Spleen (tissue), 11 donors: ENCODE measurements around the gene CARD19. TPM values are rescaled to one million over a fixed set of nuclear protein-coding genes. Genes with fewer than 3 reads are reported as not detected.

Experiments used
- DNase-seq: peaks from one replicate; pipeline ENCODE4 v3.0.0-alpha.2; 2020
- H3K27ac ChIP-seq, 8 donors: fragments of 200-600 bp; sonication (generic) in 7 of 8; 1 replicate in 4 of 8; 2 replicates in 4 of 8; pipeline versions ENCODE4 v1.5.0 to v1.8.0; 2016 to 2021; ENCODE audit warnings: inconsistent platforms in 4 of 8, mild to moderate bottlenecking in 4 of 8, moderate library complexity in 1 of 8
- H3K27me3 ChIP-seq, 7 donors: fragments of 200-600 bp; sonication (generic) in 6 of 7; replicated peaks in 1 of 7; 1 replicate in 4 of 7; 2 replicates in 3 of 7; pipeline versions ENCODE4 v1.5.0 to v1.8.0; 2016 to 2021; ENCODE audit warnings: inconsistent platforms in 3 of 7, mild to moderate bottlenecking in 1 of 7
- H3K36me3 ChIP-seq, 6 donors: fragments of 200-600 bp; sonication (generic) in 5 of 6; 1 replicate in 4 of 6; 2 replicates in 2 of 6; pipeline versions ENCODE4 v1.5.0 to v1.8.0; 2016 to 2021; ENCODE audit warnings: inconsistent platforms in 2 of 6
- H3K4me1 ChIP-seq, 6 donors: fragments of 200-600 bp; sonication (generic) in 5 of 6; 1 replicate in 3 of 6; 2 replicates in 3 of 6; pipeline versions ENCODE4 v1.5.0 to v1.8.0; 2016 to 2021; ENCODE audit warnings: inconsistent platforms in 3 of 6
- H3K4me3 ChIP-seq, 8 donors: fragments of 200-600 bp; sonication (generic) in 7 of 8; 1 replicate in 4 of 8; 2 replicates in 4 of 8; pipeline versions ENCODE4 v1.5.0 to v1.8.0; 2016 to 2021; ENCODE audit warnings: inconsistent platforms in 4 of 8, mild to moderate bottlenecking in 4 of 8, moderate library complexity in 2 of 8
- H3K9me3 ChIP-seq, 8 donors: fragments of 200-600 bp; sonication (generic) in 7 of 8; 1 replicate in 4 of 8; 2 replicates in 4 of 8; pipeline versions ENCODE4 v1.5.0 to v1.8.0; 2016 to 2021; ENCODE audit warnings: inconsistent platforms in 4 of 8
- POLR2A ChIP-seq, 3 donors: fragments of 450-650 bp; IDR thresholded peaks; one replicate each; pipeline ENCODE4 v1.5.1; 2017; ENCODE audit warnings: antibody characterized with exemption in 3 of 3, mild to moderate bottlenecking in 1 of 3
- POLR2AphosphoS5 ChIP-seq, 3 donors: sonication (generic); formaldehyde crosslinking; IDR thresholded peaks; one replicate each; pipeline ENCODE4 v1.5.1; 2017; ENCODE audit warnings: antibody characterized with exemption in 3 of 3
- WGBS, 5 donors: extraction: QIAGEN DNeasy Blood & Tissue Kit in 3 of 5; methylation state at CpG; one replicate each; pipeline versions ENCODE4 v1.1.5 to v1.1.7; 2013 to 2018; 5-methylcytosine and 5-hydroxymethylcytosine counted together
- intact Hi-C: fragments of 100-400 bp; cut with DNase I; formaldehyde crosslinking; loops from one replicate; pipeline ENCODE4 v1.15.0; 2023; ENCODE audit warnings: low total_unique reads
- polyA plus RNA-seq, 3 donors: library from polyadenylated mRNA; stranded (reverse); fragments of 200-250 nt; gene quantifications; one replicate each; pipeline ENCODE4 v1.2.1, GENCODE V29; 2013
- total RNA-seq, 7 donors: library from RNA; depleted of rRNA in 3 of 7; stranded (reverse); fragments of >200 nt in 3 of 7; fragmentation: NEBNext Ultra II Directional in 4 of 7; extraction: Animal tissue kit (Norgen Biotek cat#: 25700) in 4 of 7; gene quantifications; one replicate each; pipeline versions ENCODE4 v1.1.0 to v1.2.1, GENCODE V29; 2016 to 2021
- TF ChIP-seq, protein P1 (sequence below), 11 experiments: fragments of 200-600 bp in 7 of 11; fragments of 450-650 bp in 4 of 11; sonication (generic) in 4 of 11; IDR thresholded peaks in 8 of 11; conservative IDR thresholded peaks in 3 of 11; 1 replicate in 7 of 11; 2 replicates in 4 of 11; pipeline versions ENCODE4 v1.4.0 to v1.8.0; 2016 to 2021; ENCODE audit warnings: antibody characterized with exemption in 11 of 11, inconsistent platforms in 4 of 11, mild to moderate bottlenecking in 1 of 11
- donor health status: healthy with polysubstance abuse.
- donor health status: DM: no; HTN: no; CAD: no; lungs with moderate emphysema.
- donor health status: DM: no; HTN: no; CAD: no.
- donor health status: Bipolar disorder and iron deficiency.
- donor health status: healthy.
- donor health status: DM: no; HTN: no; CAD: no.
- donor health status: DM: yes; HTN: yes; CAD: no.

The CARD19 gene
- total and polyA plus RNA-seq, 10 donors, result 21.7 to 78.8 (median 39.2) TPM

DNA sequence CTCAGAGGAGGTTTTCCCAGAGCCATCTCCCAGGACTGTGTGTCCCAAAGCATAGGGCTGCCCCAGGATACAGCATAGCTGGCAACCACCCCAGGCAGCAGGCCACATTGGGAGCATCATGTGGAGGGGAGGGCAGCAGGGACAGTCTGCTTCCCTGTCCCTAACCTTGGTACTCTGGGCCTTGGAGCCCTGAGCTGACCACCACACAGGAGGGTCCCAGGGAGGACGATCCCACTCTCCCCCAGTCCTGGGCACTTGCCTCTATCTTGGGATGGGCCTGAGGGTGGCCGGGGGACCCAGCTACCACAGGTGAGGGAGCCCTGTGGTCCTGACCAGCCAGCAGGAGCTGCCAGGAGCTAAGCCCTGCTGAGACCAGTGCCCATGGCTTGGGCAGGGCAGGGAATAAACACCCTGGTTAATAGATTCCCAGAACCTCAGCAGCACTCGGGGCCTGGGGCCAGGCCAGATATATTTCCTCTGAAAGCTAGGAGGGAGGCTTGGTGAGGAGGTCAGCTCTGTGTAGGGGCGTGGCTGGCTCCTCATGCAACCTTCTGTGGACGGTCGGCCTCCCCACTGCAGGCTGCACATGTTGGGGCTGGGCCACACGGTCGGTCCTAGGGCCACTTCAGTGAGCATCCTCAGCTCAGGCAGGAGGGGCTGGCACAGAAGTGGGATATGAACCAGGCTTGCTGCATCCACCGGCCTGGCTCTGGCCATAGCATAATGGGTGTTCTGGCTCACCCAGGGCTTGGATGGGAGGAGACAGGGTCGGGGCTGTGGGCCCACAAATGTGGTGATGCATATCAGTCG lies 33.9 kb downstream of the CARD19 start:
- 59 to 79% (median 74%) methylated on average over 8 to 11 of the region's 11 CpGs for WGBS, 5 donors
- TF ChIP-seq POLR2A (IDR thresholded peaks at IDR 0.05) (no peak), POLR2AphosphoS5 (IDR thresholded peaks at IDR 0.05) (no peak)
- TF ChIP-seq, protein P1, sequence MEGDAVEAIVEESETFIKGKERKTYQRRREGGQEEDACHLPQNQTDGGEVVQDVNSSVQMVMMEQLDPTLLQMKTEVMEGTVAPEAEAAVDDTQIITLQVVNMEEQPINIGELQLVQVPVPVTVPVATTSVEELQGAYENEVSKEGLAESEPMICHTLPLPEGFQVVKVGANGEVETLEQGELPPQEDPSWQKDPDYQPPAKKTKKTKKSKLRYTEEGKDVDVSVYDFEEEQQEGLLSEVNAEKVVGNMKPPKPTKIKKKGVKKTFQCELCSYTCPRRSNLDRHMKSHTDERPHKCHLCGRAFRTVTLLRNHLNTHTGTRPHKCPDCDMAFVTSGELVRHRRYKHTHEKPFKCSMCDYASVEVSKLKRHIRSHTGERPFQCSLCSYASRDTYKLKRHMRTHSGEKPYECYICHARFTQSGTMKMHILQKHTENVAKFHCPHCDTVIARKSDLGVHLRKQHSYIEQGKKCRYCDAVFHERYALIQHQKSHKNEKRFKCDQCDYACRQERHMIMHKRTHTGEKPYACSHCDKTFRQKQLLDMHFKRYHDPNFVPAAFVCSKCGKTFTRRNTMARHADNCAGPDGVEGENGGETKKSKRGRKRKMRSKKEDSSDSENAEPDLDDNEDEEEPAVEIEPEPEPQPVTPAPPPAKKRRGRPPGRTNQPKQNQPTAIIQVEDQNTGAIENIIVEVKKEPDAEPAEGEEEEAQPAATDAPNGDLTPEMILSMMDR (IDR thresholded peaks at IDR 0.05 in 8 of 11, conservative IDR thresholded peaks at IDR 0.05 in 3 of 11), result no peak
- Histone ChIP-seq H3K36me3 (peaks cover 0 to 35% (median 2%) of the 10 kb centered on the region in 6 donors), H3K27ac (peak overlapping the region; percentile 64 to 98 (median 92)), H3K27me3 (no peaks in the 10 kb centered on the region), H3K4me1 (peaks cover 75 to 97% (median 89%) of the 10 kb centered on the region in 6 donors), H3K4me3 (peak overlapping the region in 1 of 8 donors; percentile 24), H3K9me3 (no peaks in the 10 kb centered on the region)
- intact Hi-C loops, result no loop called here
- DNase-seq, result peak; percentile 81

DNA sequence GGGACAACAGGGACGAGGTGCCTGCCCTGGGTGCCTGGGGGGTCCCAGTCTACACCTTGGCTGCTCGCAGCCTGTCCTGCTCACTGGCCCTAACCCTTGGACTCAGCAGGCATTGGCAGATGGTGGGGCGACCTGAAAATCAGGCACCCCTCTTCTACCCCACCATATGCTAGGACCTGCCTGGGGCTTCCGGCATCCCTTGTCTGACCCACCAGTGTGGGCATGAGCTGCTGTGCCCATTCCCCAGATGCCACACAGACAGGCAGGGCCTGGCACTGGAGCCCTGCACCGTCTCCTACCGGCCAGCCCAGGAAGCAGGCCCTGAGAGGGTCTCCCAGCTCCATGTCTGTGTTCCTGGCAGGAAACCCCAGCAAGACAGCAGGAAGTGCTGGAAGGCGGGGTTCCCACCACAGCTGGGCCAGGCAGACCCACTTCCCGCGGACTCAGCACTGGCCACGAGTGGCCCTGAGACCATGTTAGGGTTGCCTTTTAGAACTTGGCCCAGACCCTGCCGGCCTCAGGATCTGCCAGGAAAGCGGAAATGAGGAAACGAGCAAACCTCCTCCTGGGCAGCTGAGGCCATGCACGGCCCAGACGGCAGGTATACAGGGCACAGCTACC lies 35.0 kb downstream of the CARD19 start:
- peak; percentile 89 for DNase-seq
- Histone ChIP-seq H3K27me3 (no peaks in the 10 kb centered on the region), H3K4me1 (peaks cover 79 to 95% (median 89%) of the 10 kb centered on the region in 6 donors), H3K4me3 (peak overlapping the region in 5 of 8 donors; percentile 3 to 97 (median 80)), H3K9me3 (no peaks in the 10 kb centered on the region), H3K36me3 (peaks cover 0 to 24% (median 0%) of the 10 kb centered on the region in 6 donors), H3K27ac (peak overlapping the region; percentile 86 to 98 (median 92))
- WGBS, 5 donors, result 37 to 51% (median 41%) methylated on average over 3 to 15 of the region's 15 CpGs
- no peak for TF ChIP-seq POLR2A (IDR thresholded peaks at IDR 0.05)
- peak; percentile 81 to 89 (median 88) for TF ChIP-seq POLR2AphosphoS5 (IDR thresholded peaks at IDR 0.05)
- TF ChIP-seq, protein P1 (IDR thresholded peaks at IDR 0.05 in 8 of 11, conservative IDR thresholded peaks at IDR 0.05 in 3 of 11), result peak in 4 of 11 experiments; percentile 25 to 35 (median 33)
- intact Hi-C loops, result no loop called here

DNA sequence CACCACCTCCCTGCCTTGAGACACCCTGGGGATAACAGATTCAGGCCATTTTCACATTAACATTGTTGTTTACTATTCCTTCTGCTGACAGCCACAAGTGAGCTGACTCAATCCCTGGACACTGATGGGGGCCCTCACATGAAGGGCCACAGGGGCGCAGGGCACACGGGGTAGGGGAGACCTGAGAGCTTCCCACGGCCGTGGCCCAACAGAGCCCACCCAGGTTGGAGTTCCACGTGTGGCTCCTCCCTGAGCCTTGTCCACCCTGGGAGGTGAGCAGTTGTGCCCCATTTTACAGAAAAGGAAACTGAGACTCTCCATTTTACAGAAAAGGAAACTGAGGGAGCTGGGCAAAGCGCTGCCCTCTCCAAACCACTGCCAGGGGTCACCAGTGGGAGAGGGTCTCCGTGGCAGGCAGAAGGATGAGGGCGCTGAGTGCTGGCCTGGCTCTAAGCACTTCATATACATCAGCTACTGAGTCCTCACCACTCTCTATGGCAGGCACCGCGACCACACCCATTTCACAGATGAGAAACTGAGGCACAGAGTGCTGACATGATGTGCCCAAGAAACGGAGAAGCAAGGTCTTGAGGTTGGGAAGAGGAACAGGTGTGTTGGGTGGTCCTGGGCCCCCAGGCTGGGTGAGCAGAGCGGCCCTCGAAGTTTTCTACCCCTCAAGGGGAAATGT lies 35.7 kb downstream of the CARD19 start:
- Histone ChIP-seq H3K27me3 (no peaks in the 10 kb centered on the region), H3K4me3 (peak overlapping the region in 5 of 8 donors; percentile 6 to 97 (median 80)), H3K4me1 (peaks cover 71 to 95% (median 82%) of the 10 kb centered on the region in 6 donors), H3K27ac (peak overlapping the region; percentile 86 to 98 (median 92)), H3K36me3 (peaks cover 0 to 17% (median 0%) of the 10 kb centered on the region in 6 donors), H3K9me3 (no peaks in the 10 kb centered on the region)
- peak; percentile 73 for DNase-seq
- intact Hi-C loops, result no loop called here
- 74 to 87% (median 82%) methylated on average over 8 to 13 of the region's 13 CpGs for WGBS, 5 donors
- TF ChIP-seq, protein P1 (IDR thresholded peaks at IDR 0.05 in 8 of 11, conservative IDR thresholded peaks at IDR 0.05 in 3 of 11), result no peak
- TF ChIP-seq POLR2A (IDR thresholded peaks at IDR 0.05), result no peak
- no peak for TF ChIP-seq POLR2AphosphoS5 (IDR thresholded peaks at IDR 0.05)
